NK-92 (cell line): ENCODE results near the gene ACOT7.
"Not testable (repeated sequence)": the region's sequence is repeated elsewhere in the genome, so short reads cannot be mapped to it uniquely, and the experiment has no call there.

Experiments used
- DNase-seq: peaks from one replicate; lab custom pipeline; 2025; ENCODE audit not compliant: unreplicated experiment; lab: John Stamatoyannopoulos, UW

ACOT7 gene

GRCh38 chr1:6363085-6363884, 30.3 kb downstream of the ACOT7 start:
- not testable (repeated sequence) for DNase-seq

GRCh38 chr1:6361124-6361775, 32.3 kb downstream of the ACOT7 start:
- no peak for DNase-seq

GRCh38 chr1:6360517-6361070, 33.0 kb downstream of the ACOT7 start:
- no peak for DNase-seq

GRCh38 chr1:6360117-6360496, 33.5 kb downstream of the ACOT7 start:
- DNase-seq: no peak

- DNase-seq: no peak
These were observed 34.1 kb downstream of the ACOT7 start for GRCh38 chr1:6359216-6360116.

- DNase-seq: no peak
These were observed 34.8 kb downstream of the ACOT7 start for GRCh38 chr1:6358757-6359201.

- no peak for DNase-seq
These were observed 35.4 kb downstream of the ACOT7 start for GRCh38 chr1:6358144-6358624.

- no peak for DNase-seq
These were observed 36.2 kb downstream of the ACOT7 start for GRCh38 chr1:6357243-6357936.

GRCh38 chr1:6355621-6356020, 37.9 kb downstream of the ACOT7 start:
- DNase-seq: no peak

- no peak for DNase-seq
These were observed 38.8 kb downstream of the ACOT7 start for GRCh38 chr1:6354659-6355317.

GRCh38 chr1:6353955-6354658, 39.5 kb downstream of the ACOT7 start:
- no peak for DNase-seq

- DNase-seq: no peak
These were observed 40.0 kb downstream of the ACOT7 start for GRCh38 chr1:6353619-6353954.

GRCh38 chr1:6352138-6352563, 41.4 kb downstream of the ACOT7 start:
- DNase-seq: no peak

GRCh38 chr1:6351480-6352137, 42.0 kb downstream of the ACOT7 start:
- no peak for DNase-seq

- no peak for DNase-seq
These were observed 43.0 kb downstream of the ACOT7 start for GRCh38 chr1:6350416-6351088.

- no peak for DNase-seq
These were observed 44.2 kb downstream of the ACOT7 start for GRCh38 chr1:6349254-6349943.

GRCh38 chr1:6348511-6349191, 44.9 kb downstream of the ACOT7 start:
- DNase-seq: no peak
